Measurements from ENCODE around the gene C16orf95.

The C16orf95 gene

GRCh38 chr16:87321336-87322107, 4.3 kb upstream of the C16orf95 start:
- TF ChIP-seq, protein P1, sequence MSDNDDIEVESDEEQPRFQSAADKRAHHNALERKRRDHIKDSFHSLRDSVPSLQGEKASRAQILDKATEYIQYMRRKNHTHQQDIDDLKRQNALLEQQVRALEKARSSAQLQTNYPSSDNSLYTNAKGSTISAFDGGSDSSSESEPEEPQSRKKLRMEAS (IDR thresholded peaks at IDR 0.05): no peak
- no peak for TF ChIP-seq TAF1 (IDR thresholded peaks at IDR 0.05; ENCODE audit: low read depth)
- TF ChIP-seq EP300 (IDR thresholded peaks at IDR 0.05; ENCODE audit: borderline replicate concordance): no peak
- TF ChIP-seq REST (IDR thresholded peaks at IDR 0.05; ENCODE audit: low read depth): no peak
- TF ChIP-seq YY1 (IDR thresholded peaks at IDR 0.05; ENCODE audit: low read depth): no peak
- no peak for TF ChIP-seq TEAD4 (IDR thresholded peaks at IDR 0.05)
- no peak for TF ChIP-seq ZBTB7A (IDR thresholded peaks at IDR 0.05; ENCODE audit: low read depth)
- no peak for TF ChIP-seq EGR1 (IDR thresholded peaks at IDR 0.05)
- no peak for TF ChIP-seq NFIC (IDR thresholded peaks at IDR 0.05)
- no peak for TF ChIP-seq FOXM1 (IDR thresholded peaks at IDR 0.05; ENCODE audit: borderline replicate concordance, low read depth)
- TF ChIP-seq RAD21 (IDR thresholded peaks at IDR 0.05; ENCODE audit: low read depth): no peak
- TF ChIP-seq TCF12 (IDR thresholded peaks at IDR 0.05; ENCODE audit: low read depth): no peak
- no peak for TF ChIP-seq CEBPB (IDR thresholded peaks at IDR 0.05)
- TF ChIP-seq CREB1 (IDR thresholded peaks at IDR 0.05; ENCODE audit: low read depth): no peak
- no peak for TF ChIP-seq USF1 (IDR thresholded peaks at IDR 0.05)

GRCh38 chr16:87320510-87321227, 3.5 kb upstream of the C16orf95 start:
- TF ChIP-seq ZBTB7A (IDR thresholded peaks at IDR 0.05; ENCODE audit: low read depth) (no peak), FOXM1 (IDR thresholded peaks at IDR 0.05; ENCODE audit: borderline replicate concordance, low read depth) (no peak), YY1 (IDR thresholded peaks at IDR 0.05; ENCODE audit: low read depth) (no peak), NFIC (IDR thresholded peaks at IDR 0.05) (no peak), CREB1 (IDR thresholded peaks at IDR 0.05; ENCODE audit: low read depth) (no peak), USF1 (IDR thresholded peaks at IDR 0.05) (no peak), TEAD4 (IDR thresholded peaks at IDR 0.05) (no peak), EP300 (IDR thresholded peaks at IDR 0.05; ENCODE audit: borderline replicate concordance) (no peak), REST (IDR thresholded peaks at IDR 0.05; ENCODE audit: low read depth) (no peak), CEBPB (IDR thresholded peaks at IDR 0.05) (no peak), TCF12 (IDR thresholded peaks at IDR 0.05; ENCODE audit: low read depth) (no peak), EGR1 (IDR thresholded peaks at IDR 0.05) (no peak), TAF1 (IDR thresholded peaks at IDR 0.05; ENCODE audit: low read depth) (no peak), RAD21 (IDR thresholded peaks at IDR 0.05; ENCODE audit: low read depth) (no peak)
- TF ChIP-seq, protein P1 (IDR thresholded peaks at IDR 0.05): no peak

- TF ChIP-seq EGR1 (IDR thresholded peaks at IDR 0.05) (no peak), EP300 (IDR thresholded peaks at IDR 0.05; ENCODE audit: borderline replicate concordance) (no peak), TAF1 (IDR thresholded peaks at IDR 0.05; ENCODE audit: low read depth) (no peak), RAD21 (IDR thresholded peaks at IDR 0.05; ENCODE audit: low read depth) (no peak), FOXM1 (IDR thresholded peaks at IDR 0.05; ENCODE audit: borderline replicate concordance, low read depth) (no peak), ZBTB7A (IDR thresholded peaks at IDR 0.05; ENCODE audit: low read depth) (no peak), TEAD4 (IDR thresholded peaks at IDR 0.05) (no peak), REST (IDR thresholded peaks at IDR 0.05; ENCODE audit: low read depth) (no peak), CEBPB (IDR thresholded peaks at IDR 0.05) (no peak), NFIC (IDR thresholded peaks at IDR 0.05) (no peak), USF1 (IDR thresholded peaks at IDR 0.05) (no peak), YY1 (IDR thresholded peaks at IDR 0.05; ENCODE audit: low read depth) (no peak), CREB1 (IDR thresholded peaks at IDR 0.05; ENCODE audit: low read depth) (no peak), TCF12 (IDR thresholded peaks at IDR 0.05; ENCODE audit: low read depth) (no peak)
- TF ChIP-seq, protein P1 (IDR thresholded peaks at IDR 0.05): no peak
Observed at GRCh38 chr16:87319997-87320491, 2.9 kb upstream of the C16orf95 start.

Measured in Ishikawa (cell line).